Raji (cell line): ENCODE data around the gene KCNJ6.

Source experiments
- POLR2A ChIP-seq: IDR thresholded peaks from 2 replicates; pipeline ENCODE4 v1.6.1; 2011; ENCODE audit warnings: low read depth, low read length, control low read depth; ENCODE audit not compliant: insufficient read depth

KCNJ6 gene

DNA sequence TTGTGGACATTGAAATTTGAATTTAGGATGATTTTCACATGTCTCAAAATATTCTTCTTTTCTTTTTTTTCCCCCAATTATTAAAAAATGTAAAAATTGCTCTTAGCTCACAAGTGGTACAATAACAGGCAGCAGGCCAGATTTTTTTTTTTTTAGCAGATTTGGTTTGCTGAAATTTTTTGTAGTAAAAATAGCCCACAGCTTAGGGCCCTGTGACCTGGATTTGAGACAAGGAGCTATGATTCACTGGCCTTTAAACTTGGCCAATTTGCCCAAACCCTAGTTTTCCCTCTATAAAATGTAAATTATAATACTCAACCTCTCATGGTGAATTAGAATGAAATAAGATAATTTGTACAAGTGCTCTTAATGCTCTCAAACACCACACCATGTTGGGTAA lies 295.9 kb downstream of the KCNJ6 start:
- no peak for TF ChIP-seq POLR2A

GRCh38 chr21:37619464-37619974 lies 296.7 kb downstream of the KCNJ6 start:
- no peak for TF ChIP-seq POLR2A

DNA sequence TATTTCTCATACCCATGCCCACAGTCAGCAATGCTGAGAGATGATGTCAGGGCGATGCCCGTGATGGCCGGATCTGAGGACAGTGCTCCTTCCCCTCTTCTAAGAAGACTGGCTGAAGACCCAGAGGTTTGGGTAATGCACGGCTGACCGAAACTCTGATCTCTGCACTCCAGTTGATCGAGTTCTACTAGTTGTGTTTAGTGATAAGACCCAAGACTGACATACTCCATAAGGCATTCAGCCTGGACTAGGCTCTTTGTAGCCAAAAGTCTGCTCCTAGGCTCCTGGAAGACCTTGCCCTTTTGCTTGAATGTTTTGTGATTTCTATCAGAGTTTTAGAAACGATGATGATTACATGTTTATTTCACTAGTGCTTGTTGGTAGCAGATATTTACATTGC lies 298.2 kb downstream of the KCNJ6 start:
- TF ChIP-seq POLR2A: no peak

DNA sequence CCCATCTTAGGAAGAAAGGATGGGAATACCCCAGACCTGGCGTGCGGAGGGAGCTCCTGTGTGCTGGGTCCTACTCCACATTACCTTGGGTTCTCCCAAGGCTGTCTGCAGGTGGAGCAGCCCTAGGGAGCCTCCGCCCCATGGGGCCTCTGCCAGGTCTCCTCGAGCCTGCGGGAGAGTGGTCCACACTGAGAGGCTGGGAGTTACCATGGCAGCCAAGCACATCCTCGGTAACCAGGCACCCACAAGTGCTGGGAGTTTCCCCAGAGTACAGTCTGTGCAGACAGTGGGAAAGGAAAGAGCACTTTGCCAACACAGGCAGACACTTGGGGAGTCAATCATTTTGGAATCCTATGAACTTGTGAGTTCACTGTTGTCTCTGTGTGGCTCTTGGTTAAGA lies 300.3 kb downstream of the KCNJ6 start:
- no peak for TF ChIP-seq POLR2A

DNA sequence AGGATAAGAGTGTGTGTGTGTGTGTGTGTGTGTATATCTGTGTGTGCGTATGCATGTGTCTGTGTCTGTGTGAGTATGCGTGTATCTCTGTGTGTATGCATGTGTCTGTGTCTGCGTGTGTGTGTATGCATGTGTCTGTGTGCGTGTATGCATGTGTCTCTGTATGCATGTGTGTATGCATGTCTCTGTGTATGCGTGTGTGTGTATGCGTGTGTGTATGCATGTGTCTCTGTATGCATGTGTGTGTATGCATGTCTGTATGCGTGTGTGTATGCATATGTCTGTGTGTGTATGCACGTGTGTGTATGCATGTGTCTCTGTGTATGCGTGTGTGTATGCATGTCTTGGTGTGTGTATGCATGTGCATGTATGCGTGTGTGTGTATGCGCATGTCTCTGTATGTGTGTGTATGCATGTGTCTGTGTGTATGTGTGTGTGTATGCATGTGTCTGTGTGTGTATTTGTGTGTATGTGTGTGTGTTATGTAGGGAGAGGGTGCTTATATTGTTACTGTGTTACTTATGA lies 301.8 kb downstream of the KCNJ6 start:
- no peak for TF ChIP-seq POLR2A

DNA sequence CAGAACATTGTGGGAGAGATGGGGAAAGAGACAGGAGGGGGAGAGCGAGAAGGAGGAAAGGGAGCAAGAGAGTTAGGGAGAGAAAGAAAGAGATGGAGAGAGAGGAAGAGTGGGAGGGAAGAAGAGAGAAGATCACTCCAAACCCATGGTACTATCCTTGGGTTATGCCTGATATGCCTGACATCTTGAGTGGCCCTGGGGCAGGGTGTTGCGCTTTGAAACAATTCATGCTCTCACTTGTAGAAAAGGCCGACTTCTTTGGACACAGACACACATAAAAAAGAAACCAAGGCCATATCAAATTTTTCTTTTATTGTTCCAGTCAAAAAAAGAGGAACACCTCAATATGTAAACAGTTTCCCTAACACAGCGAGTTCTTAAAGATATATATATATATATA lies 309.2 kb downstream of the KCNJ6 start:
- no peak for TF ChIP-seq POLR2A

- no peak for TF ChIP-seq POLR2A
Observed at GRCh38 chr21:37606549-37606948, 309.7 kb downstream of the KCNJ6 start.

GRCh38 chr21:37605006-37605405 lies 311.3 kb downstream of the KCNJ6 start:
- no peak for TF ChIP-seq POLR2A

- no peak for TF ChIP-seq POLR2A
Observed at GRCh38 chr21:37603129-37603528, 313.1 kb downstream of the KCNJ6 start.

GRCh38 chr21:37601915-37602314 lies 314.3 kb downstream of the KCNJ6 start:
- TF ChIP-seq POLR2A: no peak

DNA sequence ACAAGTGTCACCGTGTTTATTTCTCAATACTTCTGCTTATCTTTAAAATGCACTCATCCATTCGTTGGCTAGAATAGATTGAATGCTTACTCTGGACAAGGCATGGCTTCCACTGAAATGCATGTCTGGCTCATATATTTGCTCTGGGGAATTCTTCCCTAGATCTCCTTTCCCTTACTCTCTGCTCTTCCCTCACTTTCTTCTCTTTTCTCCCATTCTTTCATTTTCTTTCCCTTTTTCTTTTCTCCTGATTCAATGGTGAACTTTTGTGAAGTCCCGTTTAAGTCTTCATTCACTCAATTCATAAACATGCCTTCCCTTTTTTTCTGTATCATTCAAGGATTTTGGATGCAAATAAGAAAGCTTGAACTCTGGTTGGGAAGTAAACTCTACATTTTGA lies 315.2 kb downstream of the KCNJ6 start:
- no peak for TF ChIP-seq POLR2A

DNA sequence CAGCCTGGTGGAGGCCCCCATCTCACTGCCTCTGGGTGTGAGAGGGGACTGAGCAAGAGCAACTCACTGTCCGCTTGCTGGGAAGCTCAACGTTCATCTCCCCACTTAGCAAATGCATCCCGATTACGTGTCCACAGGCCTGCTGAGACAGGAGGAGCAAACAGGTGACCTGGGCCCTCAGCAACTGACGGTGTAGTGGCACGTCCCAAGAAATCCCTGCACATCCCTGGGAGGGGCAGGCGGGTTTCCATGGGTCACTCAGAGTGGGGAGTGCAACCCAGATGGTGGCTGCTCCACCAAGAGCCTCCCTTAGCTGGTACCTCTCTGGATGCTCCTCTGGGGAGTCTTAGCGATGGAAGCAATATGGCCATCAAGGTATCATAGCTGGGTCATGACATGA lies 320.3 kb downstream of the KCNJ6 start:
- TF ChIP-seq POLR2A: no peak

- TF ChIP-seq POLR2A: no peak
Observed at GRCh38 chr21:37594472-37594951, 321.7 kb downstream of the KCNJ6 start.

- TF ChIP-seq POLR2A: no peak
Observed at GRCh38 chr21:37593740-37594471, 322.4 kb downstream of the KCNJ6 start.

DNA sequence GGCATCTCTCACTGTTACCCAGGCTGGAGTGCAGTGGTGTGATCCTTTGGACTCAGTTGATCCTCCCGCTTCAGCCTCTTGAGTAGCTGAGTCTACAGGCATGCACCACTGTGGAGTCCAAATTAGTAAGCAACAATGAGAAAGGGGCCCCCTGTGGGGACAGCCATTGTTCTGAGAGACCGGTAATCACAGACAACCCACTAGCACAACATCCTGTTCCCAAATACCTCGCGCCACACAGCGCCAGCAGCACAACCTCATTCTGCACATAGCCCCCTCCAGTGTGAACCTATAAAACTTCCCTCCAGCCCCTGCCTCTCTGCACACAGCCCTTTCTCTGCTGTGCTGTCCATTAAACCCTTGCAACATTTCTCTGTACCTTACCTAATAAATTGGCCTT lies 323.2 kb downstream of the KCNJ6 start:
- TF ChIP-seq POLR2A: no peak

- no peak for TF ChIP-seq POLR2A
Observed at GRCh38 chr21:37592496-37592895, 323.8 kb downstream of the KCNJ6 start.
